CD14-positive monocyte (primary cell): Measurements from ENCODE around the gene QKI. TPM values are rescaled to one million over a fixed set of nuclear protein-coding genes. Genes with fewer than 3 reads are reported as not detected.

Experiments
- DNase-seq, 3 donors: peaks; one replicate each; pipeline ENCODE4 v3.0.0-alpha.2; 2011 to 2022
- H2AFZ ChIP-seq: 2 replicates; pipeline ENCODE4 v1.6.0; 2012; ENCODE audit warnings: mild to moderate bottlenecking, low read depth, low read length, inconsistent platforms; ENCODE audit not compliant: insufficient read depth, poor library complexity, severe bottlenecking
- H3K27ac ChIP-seq, 2 donors: 1 replicate in 1 of 2; 2 replicates in 1 of 2; pipeline ENCODE4 v1.5.1; 2012 to 2013; ENCODE audit warnings: low read length in 2 of 2, control low read depth in 1 of 2, inconsistent platforms in 1 of 2, low read depth in 1 of 2, mild to moderate bottlenecking in 1 of 2
- H3K27me3 ChIP-seq, 2 donors: one replicate each; pipeline versions ENCODE4 v1.6.0 to v1.6.1; 2011 to 2013; ENCODE audit warnings: low read length in 2 of 2; ENCODE audit not compliant: control insufficient read depth in 2 of 2, insufficient read depth in 2 of 2
- H3K36me3 ChIP-seq, 2 donors: replicated peaks in 1 of 2; 1 replicate in 1 of 2; 2 replicates in 1 of 2; pipeline versions ENCODE4 v1.5.1 to v1.6.1; 2012 to 2013; ENCODE audit warnings: low read length in 2 of 2, control low read depth in 1 of 2, inconsistent platforms in 1 of 2, mild to moderate bottlenecking in 1 of 2; ENCODE audit not compliant: insufficient read depth in 2 of 2, control insufficient read depth in 1 of 2
- H3K4me1 ChIP-seq, 2 donors: 1 replicate in 1 of 2; 2 replicates in 1 of 2; pipeline versions ENCODE4 v1.5.1 to v1.6.1; 2012 to 2013; ENCODE audit warnings: low read length in 2 of 2, control low read depth in 1 of 2, inconsistent platforms in 1 of 2, mild to moderate bottlenecking in 1 of 2, moderate library complexity in 1 of 2; ENCODE audit not compliant: insufficient read depth in 2 of 2, control insufficient read depth in 1 of 2
- H3K4me2 ChIP-seq: replicated peaks from 2 replicates; pipeline ENCODE3; 2012; ENCODE audit warnings: low read length, moderate library complexity, mild to moderate bottlenecking; ENCODE audit not compliant: poor library complexity, severe bottlenecking; ENCODE audit errors: extremely low read depth
- H3K4me3 ChIP-seq, 3 experiments: fragments of 200-600 bp in 1 of 3; sonication (generic) in 1 of 3; replicated peaks in 1 of 3; 1 replicate in 2 of 3; 2 replicates in 1 of 3; pipeline ENCODE4 v1.5.1; 2011 to 2013; ENCODE audit warnings: low read length in 3 of 3, mild to moderate bottlenecking in 3 of 3, control low read depth in 2 of 3, low read depth in 2 of 3, inconsistent platforms in 1 of 3, moderate library complexity in 1 of 3
- H3K79me2 ChIP-seq: 2 replicates; pipeline ENCODE4 v1.6.0; 2012; ENCODE audit warnings: mild to moderate bottlenecking, control low read depth, inconsistent platforms, low read length, moderate library complexity; ENCODE audit not compliant: insufficient read depth
- H3K9ac ChIP-seq: 2 replicates; pipeline ENCODE4 v1.6.0; 2017; ENCODE audit warnings: low read length, mild to moderate bottlenecking; ENCODE audit not compliant: insufficient read depth, poor library complexity, severe bottlenecking
- H3K9me3 ChIP-seq, 2 donors: replicated peaks in 1 of 2; 1 replicate in 1 of 2; 2 replicates in 1 of 2; pipeline versions ENCODE4 v1.5.1 to v1.6.1; 2012 to 2013; ENCODE audit warnings: low read length in 2 of 2, control low read depth in 1 of 2; ENCODE audit not compliant: control insufficient read depth in 1 of 2, insufficient read depth in 1 of 2
- H4K20me1 ChIP-seq: 2 replicates; pipeline ENCODE4 v1.6.0; 2012; ENCODE audit warnings: mild to moderate bottlenecking, low read length, control low read depth, moderate library complexity; ENCODE audit not compliant: insufficient read depth
- H3K27ac Mint-ChIP-seq, 7 donors: one replicate each; pipeline ENCODE4 v1.8.0; 2020; ENCODE audit warnings: mild to moderate bottlenecking in 7 of 7, mixed read lengths in 7 of 7, moderate library complexity in 6 of 7, inconsistent platforms in 2 of 7
- H3K27me3 Mint-ChIP-seq, 3 donors: one replicate each; pipeline ENCODE4 v1.8.0; 2021 to 2022; ENCODE audit warnings: low read depth in 3 of 3, mild to moderate bottlenecking in 3 of 3, mixed read lengths in 3 of 3, moderate library complexity in 3 of 3, inconsistent platforms in 1 of 3
- H3K36me3 Mint-ChIP-seq, 2 donors: one replicate each; pipeline ENCODE4 v1.8.0; 2020; ENCODE audit warnings: mixed read lengths in 2 of 2, inconsistent platforms in 1 of 2, mild to moderate bottlenecking in 1 of 2
- H3K4me1 Mint-ChIP-seq: one replicate; pipeline ENCODE4 v1.8.0; 2020; ENCODE audit warnings: mild to moderate bottlenecking, mixed read lengths
- H3K4me3 Mint-ChIP-seq, 2 donors: one replicate each; pipeline ENCODE4 v1.8.0; 2020; ENCODE audit warnings: mild to moderate bottlenecking in 2 of 2, mixed read lengths in 2 of 2, moderate library complexity in 1 of 2
- H3K9me3 Mint-ChIP-seq, 7 donors: one replicate each; pipeline ENCODE4 v1.8.0; 2020 to 2022; ENCODE audit warnings: mixed read lengths in 7 of 7, mild to moderate bottlenecking in 6 of 7, moderate library complexity in 6 of 7, inconsistent platforms in 2 of 7
- WGBS: methylation state at CpG from one replicate; pipeline ENCODE4 v1.1.5; 2013; ENCODE audit warnings: missing lambda C conversion rate; ENCODE audit not compliant: insufficient coverage; 5-methylcytosine and 5-hydroxymethylcytosine counted together
- intact Hi-C, 2 donors: fragments of 100-400 bp; cut with micrococcal nuclease; formaldehyde crosslinking; loops; one replicate each; pipeline versions ENCODE4 v1.15.0 to v1.15.1; 2023
- polyA plus RNA-seq, 3 donors: library from polyadenylated mRNA; depleted of rRNA in 1 of 3; unstranded in 2 of 3; stranded (reverse) in 1 of 3; fragments of 300-500 nt in 2 of 3; fragments of >200 nt in 1 of 3; fragmentation: Illumina TruSeq in 2 of 3; gene quantifications; 1 replicate in 2 of 3; 2 replicates in 1 of 3; pipeline ENCODE4 v1.2.3, GENCODE V29; 2012 to 2021
- TF ChIP-seq, protein P1 (sequence below): fragments of 200-600 bp; IDR thresholded peaks from one replicate; pipeline ENCODE4 v1.8.0; 2022; ENCODE audit warnings: antibody characterized with exemption, mild to moderate bottlenecking

QKI gene
- polyA plus RNA-seq, 3 donors, result 24.3 to 154 (median 71.8) TPM

DNA sequence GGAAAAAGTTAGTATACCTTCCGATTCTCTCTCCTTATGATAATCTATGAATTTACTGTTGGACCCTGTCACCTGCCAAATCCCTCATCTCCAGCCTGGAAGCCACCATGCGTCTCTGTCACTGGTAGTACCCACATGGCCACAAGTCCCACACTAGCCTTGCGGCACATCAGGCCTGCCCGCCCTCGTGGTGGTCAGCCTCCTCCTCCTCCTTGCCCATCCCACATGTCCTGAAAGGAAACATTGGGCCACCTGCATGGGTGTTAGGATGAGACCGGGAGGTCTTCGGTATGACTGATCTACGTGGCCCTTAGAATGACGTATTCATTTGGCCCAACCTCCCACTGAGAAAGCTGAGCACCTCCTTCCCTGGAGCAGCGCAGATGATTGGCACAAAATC, 37.0 kb upstream of the QKI start:
- H3K9me3 ChIP-seq, result no peaks in the 10 kb centered on the region
- H3K27ac ChIP-seq, result no peak overlapping the region
- H3K27me3 ChIP-seq, result no peaks in the 10 kb centered on the region
- no peak overlapping the region for H3K9ac ChIP-seq
- TF ChIP-seq, protein P1, sequence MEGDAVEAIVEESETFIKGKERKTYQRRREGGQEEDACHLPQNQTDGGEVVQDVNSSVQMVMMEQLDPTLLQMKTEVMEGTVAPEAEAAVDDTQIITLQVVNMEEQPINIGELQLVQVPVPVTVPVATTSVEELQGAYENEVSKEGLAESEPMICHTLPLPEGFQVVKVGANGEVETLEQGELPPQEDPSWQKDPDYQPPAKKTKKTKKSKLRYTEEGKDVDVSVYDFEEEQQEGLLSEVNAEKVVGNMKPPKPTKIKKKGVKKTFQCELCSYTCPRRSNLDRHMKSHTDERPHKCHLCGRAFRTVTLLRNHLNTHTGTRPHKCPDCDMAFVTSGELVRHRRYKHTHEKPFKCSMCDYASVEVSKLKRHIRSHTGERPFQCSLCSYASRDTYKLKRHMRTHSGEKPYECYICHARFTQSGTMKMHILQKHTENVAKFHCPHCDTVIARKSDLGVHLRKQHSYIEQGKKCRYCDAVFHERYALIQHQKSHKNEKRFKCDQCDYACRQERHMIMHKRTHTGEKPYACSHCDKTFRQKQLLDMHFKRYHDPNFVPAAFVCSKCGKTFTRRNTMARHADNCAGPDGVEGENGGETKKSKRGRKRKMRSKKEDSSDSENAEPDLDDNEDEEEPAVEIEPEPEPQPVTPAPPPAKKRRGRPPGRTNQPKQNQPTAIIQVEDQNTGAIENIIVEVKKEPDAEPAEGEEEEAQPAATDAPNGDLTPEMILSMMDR, result no peak
- no peaks in the 10 kb centered on the region for H3K79me2 ChIP-seq
- no peaks in the 10 kb centered on the region for H4K20me1 ChIP-seq
- 100% methylated on average over 4 of the region's 10 CpGs for WGBS
- H3K4me3 Mint-ChIP-seq, result no peak overlapping the region
- H3K4me2 ChIP-seq, result no peak overlapping the region
- peaks cover 1 to 7% (median 4%) of the 10 kb centered on the region in 3 donors for H3K27me3 Mint-ChIP-seq
- no peak overlapping the region for H3K4me3 ChIP-seq
- H2AFZ ChIP-seq, result no peak overlapping the region
- peak overlapping the region in 1 of 7 donors; percentile 65 for H3K27ac Mint-ChIP-seq
- no peaks in the 10 kb centered on the region for H3K4me1 Mint-ChIP-seq
- H3K9me3 Mint-ChIP-seq, result peaks cover 0 to 3% (median 0%) of the 10 kb centered on the region in 7 donors
- H3K36me3 Mint-ChIP-seq, result no peaks in the 10 kb centered on the region
- DNase-seq, result no peak
- H3K4me1 ChIP-seq, result no peaks in the 10 kb centered on the region
- no peaks in the 10 kb centered on the region for H3K36me3 ChIP-seq
- intact Hi-C loops, result no loop called here

DNA sequence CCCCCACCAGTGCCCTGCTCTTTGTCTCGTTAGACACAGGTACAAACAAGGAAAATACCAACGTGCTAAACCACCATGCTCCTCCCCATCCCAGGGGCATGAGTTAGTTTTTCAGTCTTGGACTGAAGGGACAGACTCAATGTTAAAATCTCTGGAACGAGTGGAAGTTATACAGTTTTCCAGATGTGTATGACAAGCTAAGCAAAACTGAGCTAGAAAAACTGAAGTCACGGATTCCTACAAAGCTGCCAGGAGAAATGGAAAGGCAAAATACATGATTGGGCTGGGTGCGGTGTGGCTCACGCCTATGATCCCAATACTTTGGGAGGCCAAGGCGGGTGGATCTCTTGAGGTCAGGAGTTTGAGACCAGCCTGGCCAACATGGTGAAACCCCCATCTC, 34.3 kb upstream of the QKI start:
- H3K27ac ChIP-seq, result no peak overlapping the region
- H4K20me1 ChIP-seq, result no peaks in the 10 kb centered on the region
- Mint-ChIP-seq H3K27me3 (peaks cover 1 to 5% (median 4%) of the 10 kb centered on the region in 3 donors), H3K4me1 (peaks cover 11% of the 10 kb centered on the region), H3K27ac (no peak overlapping the region), H3K9me3 (peaks cover 4 to 21% (median 12%) of the 10 kb centered on the region in 7 donors), H3K4me3 (no peak overlapping the region), H3K36me3 (no peaks in the 10 kb centered on the region)
- H3K4me1 ChIP-seq, result peaks cover 8 to 12% of the 10 kb centered on the region in 2 donors
- H3K27me3 ChIP-seq, result no peaks in the 10 kb centered on the region
- no peak overlapping the region for H2AFZ ChIP-seq
- H3K4me3 ChIP-seq, result no peak overlapping the region
- WGBS, result 93% methylated on average over 3 of the region's 7 CpGs
- H3K36me3 ChIP-seq, result no peaks in the 10 kb centered on the region
- TF ChIP-seq, protein P1, result no peak
- DNase-seq, result no peak
- H3K9ac ChIP-seq, result no peak overlapping the region
- intact Hi-C loops, result no loop called here
- no peaks in the 10 kb centered on the region for H3K79me2 ChIP-seq
- H3K4me2 ChIP-seq, result no peak overlapping the region
- H3K9me3 ChIP-seq, result peaks cover 6% of the 10 kb centered on the region in 2 donors
